GM12892 (cell line): ENCODE measurements around the gene PKDREJ.

Experiments used
- POLR2A ChIP-seq: IDR thresholded peaks from 2 replicates; pipeline ENCODE4 v1.6.1; 2011; ENCODE audit warnings: low read depth, low read length, control low read depth
- POLR2AphosphoS5 ChIP-seq: IDR thresholded peaks from 2 replicates; pipeline ENCODE4 v1.6.1; 2011; ENCODE audit warnings: low read depth, low read length, control low read depth
- TAF1 ChIP-seq: IDR thresholded peaks from 2 replicates; pipeline ENCODE4 v1.6.1; 2011; ENCODE audit warnings: low read depth, mild to moderate bottlenecking, control low read depth, low read length, borderline replicate concordance

DNA sequence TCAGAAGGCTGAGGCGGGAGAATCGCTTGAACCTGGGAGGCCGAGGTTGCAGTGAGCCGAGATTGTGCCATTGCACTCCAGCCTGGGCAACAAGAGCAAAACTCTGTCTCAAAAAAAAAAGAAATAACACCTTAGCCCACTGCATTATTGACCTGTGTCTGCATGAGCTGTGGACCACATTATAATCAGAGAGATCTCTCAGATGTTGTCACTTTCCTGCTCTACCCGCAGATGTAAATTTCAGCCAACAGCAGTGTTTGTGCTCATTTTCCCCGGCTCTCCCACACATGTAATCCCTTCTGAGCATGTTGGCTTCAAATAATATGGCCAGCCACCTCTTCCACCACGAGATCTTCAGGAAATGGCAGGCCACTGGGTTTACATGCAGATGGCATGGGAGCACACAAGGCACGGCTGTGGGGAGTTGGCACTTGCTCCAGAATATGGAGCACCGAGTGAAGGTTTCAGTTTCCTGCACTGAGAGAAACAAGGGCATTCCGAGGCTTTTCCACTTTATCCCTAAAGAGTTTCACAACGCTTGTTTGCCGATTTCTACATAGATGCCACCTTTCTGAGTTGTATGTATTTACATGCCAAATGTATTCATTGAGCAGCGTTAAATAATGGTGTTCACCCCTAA, 32.8 kb downstream of the PKDREJ start:
- TF ChIP-seq TAF1 (no peak), POLR2A (no peak), POLR2AphosphoS5 (no peak)
